ENCODE data around the gene ADCYAP1R1.

The ADCYAP1R1 gene

GRCh38 chr7:31044529-31044928 is 7.6 kb upstream of the ADCYAP1R1 start:
- no peak for DNase-seq

GRCh38 chr7:31046723-31047122 is 5.4 kb upstream of the ADCYAP1R1 start:
- DNase-seq: no peak

- no peak for DNase-seq
These were observed 4.6 kb upstream of the ADCYAP1R1 start for GRCh38 chr7:31047313-31048146.

GRCh38 chr7:31049005-31049765 is 2.9 kb upstream of the ADCYAP1R1 start:
- DNase-seq: no peak

- DNase-seq: no peak
These were observed 356 bp downstream of the ADCYAP1R1 start for GRCh38 chr7:31052487-31052840.

- no peak for DNase-seq
These were observed 913 bp downstream of the ADCYAP1R1 start for GRCh38 chr7:31052841-31053601.

- DNase-seq: no peak
These were observed 1.9 kb downstream of the ADCYAP1R1 start for GRCh38 chr7:31053986-31054385.

- DNase-seq: no peak
These were observed 2.6 kb downstream of the ADCYAP1R1 start for GRCh38 chr7:31054608-31055278.

- DNase-seq: no peak
These were observed 3.4 kb downstream of the ADCYAP1R1 start for GRCh38 chr7:31055471-31055870.

GRCh38 chr7:31056775-31057346 is 4.8 kb downstream of the ADCYAP1R1 start:
- DNase-seq: peak; percentile 19

GRCh38 chr7:31058122-31058521 is 6.0 kb downstream of the ADCYAP1R1 start:
- no peak for DNase-seq

- no peak for DNase-seq
These were observed 6.6 kb downstream of the ADCYAP1R1 start for GRCh38 chr7:31058688-31059087.

- peak; percentile 11 for DNase-seq
These were observed 7.4 kb downstream of the ADCYAP1R1 start for GRCh38 chr7:31059551-31059950.

- DNase-seq: no peak
These were observed 9.1 kb downstream of the ADCYAP1R1 start for GRCh38 chr7:31061185-31061584.

- no peak for DNase-seq
These were observed 10.8 kb downstream of the ADCYAP1R1 start for GRCh38 chr7:31062746-31063435.

GRCh38 chr7:31065021-31065593 is 13.0 kb downstream of the ADCYAP1R1 start:
- DNase-seq: no peak

GRCh38 chr7:31065840-31066239 is 13.7 kb downstream of the ADCYAP1R1 start:
- DNase-seq: no peak

- no peak for DNase-seq
These were observed 14.5 kb downstream of the ADCYAP1R1 start for GRCh38 chr7:31066516-31067130.

- DNase-seq: no peak
These were observed 15.4 kb downstream of the ADCYAP1R1 start for GRCh38 chr7:31067491-31067890.

GRCh38 chr7:31068006-31068675 is 16.0 kb downstream of the ADCYAP1R1 start:
- no peak for DNase-seq

Data from midbrain (tissue), 1 donor.